NCI-H82 treated with DMSO at 0.1 percent for 48 hours (cell line): ENCODE results near the gene ASIC5.
A peak's percentile ranks its signal among the peaks of the same experiment; 100 is the strongest.
"Not testable (repeated sequence)": the region's sequence is repeated elsewhere in the genome, so short reads cannot be mapped to it uniquely, and the experiment has no call there.

ENCODE experiments used
- DNase-seq: peaks from one replicate; lab custom pipeline; 2025; ENCODE audit not compliant: unreplicated experiment; lab: John Stamatoyannopoulos, UW

The ASIC5 gene

DNA sequence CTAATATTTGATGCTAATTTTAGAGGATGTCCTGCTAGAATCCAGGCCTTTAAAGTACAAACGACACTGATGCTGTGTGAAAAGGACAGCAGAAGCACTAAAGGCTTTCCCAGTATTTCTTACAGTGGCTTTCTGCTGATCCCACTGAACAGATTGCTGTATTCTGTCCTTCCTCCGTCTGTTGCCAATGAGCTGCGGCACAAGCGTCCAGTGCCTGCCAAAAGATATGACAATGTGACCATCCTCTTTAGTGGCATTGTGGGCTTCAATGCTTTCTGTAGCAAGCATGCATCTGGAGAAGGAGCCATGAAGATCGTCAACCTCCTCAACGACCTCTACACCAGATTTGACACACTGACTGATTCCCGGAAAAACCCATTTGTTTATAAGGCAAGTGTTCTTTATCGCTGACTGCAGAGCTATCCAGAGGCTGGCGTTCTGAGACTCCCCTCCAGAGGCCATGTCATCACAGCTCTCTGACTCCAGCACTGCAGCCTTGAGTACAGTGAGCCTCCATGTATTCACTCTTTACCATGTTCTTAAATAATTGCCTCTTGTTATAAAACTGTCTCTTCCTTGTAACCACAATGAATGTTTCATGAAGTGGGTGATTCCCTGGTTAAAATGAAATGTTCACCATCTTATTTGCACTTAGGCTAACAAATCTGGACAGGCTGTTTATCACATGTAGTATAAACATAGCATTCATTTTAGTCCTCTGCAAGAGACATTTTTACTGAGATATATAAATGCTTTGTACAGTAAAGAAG lies 63.7 kb downstream of the ASIC5 start:
- no peak for DNase-seq

DNA sequence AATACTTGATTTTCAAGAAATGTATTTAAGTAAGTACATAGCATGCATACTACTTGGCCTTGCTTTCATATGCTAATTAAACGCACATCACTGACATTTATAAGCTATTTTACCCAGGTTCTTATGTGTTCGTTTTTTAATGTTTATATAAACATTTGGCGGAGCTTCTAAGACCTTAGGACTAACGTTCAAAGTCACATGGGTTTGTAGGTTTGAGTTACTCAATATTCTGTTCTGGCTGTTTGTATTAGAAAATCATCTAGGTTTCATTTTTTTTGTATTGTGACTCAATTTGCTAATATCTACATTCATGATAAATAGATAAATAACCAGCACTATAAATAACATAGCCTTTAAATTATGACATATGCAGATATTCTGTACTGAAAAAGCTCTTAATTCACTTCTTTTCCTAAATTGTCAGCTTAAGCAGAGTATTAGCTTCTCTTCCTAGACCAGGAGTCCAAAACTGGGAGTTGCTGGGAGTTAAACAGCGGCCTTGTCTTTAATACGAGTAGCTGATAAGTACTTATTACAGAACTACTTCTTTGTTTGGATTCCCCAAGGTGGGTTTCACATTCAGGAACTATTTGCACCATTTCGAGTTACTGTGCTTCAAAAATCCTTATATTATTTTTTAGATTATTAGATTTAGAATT lies 65.3 kb downstream of the ASIC5 start:
- DNase-seq, result no peak

- DNase-seq, result no peak
Measured at GRCh38 chr4:155799794-155800123, 66.3 kb downstream of the ASIC5 start.

DNA sequence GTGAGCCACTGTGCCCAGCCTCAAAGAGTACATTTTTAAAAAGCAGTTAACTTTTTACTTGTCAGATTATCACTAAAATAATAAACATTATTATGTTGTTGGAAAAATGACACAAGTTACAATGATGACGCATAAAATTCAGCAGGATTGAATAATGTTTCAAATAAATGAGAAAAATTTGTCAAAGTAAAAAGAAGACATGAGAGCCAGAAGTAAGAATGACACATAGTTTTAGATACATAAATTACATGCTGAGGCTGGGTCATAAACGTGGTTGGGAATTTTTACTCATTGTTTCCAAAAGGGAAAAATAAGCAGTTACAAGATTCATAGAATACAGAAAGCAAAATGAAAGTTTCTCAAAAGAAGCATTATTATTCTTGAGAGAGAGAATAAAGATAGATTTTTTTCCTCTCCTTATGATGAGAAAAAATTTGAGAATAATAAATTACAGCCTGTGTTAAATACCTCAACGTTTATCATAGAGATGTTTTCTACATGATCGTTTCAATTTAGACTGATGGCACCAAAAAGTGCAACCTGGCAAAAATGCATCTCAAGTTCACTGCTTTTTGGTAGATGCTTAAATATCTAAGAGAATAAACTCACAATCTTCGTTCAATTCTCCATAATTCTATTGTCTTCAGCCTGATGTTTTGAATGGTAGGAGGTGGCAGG lies 66.8 kb downstream of the ASIC5 start:
- DNase-seq, result no peak

GRCh38 chr4:155797581-155797980 lies 68.5 kb downstream of the ASIC5 start:
- not testable (repeated sequence) for DNase-seq

DNA sequence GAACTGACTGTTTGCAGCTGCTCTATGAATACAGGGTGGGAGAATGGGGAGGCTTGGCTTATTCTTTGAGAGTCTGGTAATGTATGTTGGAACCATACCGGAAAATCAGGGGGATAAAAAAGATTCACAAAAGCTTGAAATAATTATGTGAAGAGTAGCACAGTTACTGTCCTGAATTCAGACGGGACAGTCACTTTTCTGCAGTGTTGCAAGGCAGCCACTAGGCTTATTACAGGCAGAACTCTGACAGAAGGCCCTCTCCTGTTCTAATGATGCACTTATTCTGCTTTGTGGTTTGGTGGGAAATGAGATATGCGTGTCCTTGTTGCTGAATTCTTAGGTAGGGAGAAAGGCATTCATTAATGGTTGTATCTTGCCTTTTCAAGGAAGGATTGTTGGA lies 70.1 kb downstream of the ASIC5 start:
- no peak for DNase-seq

- DNase-seq, result no peak
Measured at GRCh38 chr4:155794589-155795236, 71.4 kb downstream of the ASIC5 start.

DNA sequence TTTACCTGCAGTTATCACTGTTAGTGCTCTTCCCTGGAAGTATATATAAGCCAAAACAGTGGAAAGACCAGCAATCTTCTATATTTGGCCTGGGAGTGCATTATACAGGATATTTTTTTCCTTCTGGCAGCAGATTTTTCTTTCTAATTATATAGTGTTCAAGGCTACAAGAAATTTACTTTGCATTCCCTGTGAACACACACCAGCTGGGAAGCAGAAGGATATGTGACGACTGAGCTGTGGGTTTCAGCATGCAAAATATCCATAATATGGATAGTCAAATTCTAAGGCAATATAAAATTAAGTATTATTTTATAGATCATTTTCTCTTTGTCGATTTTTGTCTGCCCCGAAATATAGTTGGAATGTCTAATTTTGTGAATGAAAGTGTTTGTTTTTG lies 76.1 kb downstream of the ASIC5 start:
- no peak for DNase-seq

DNA sequence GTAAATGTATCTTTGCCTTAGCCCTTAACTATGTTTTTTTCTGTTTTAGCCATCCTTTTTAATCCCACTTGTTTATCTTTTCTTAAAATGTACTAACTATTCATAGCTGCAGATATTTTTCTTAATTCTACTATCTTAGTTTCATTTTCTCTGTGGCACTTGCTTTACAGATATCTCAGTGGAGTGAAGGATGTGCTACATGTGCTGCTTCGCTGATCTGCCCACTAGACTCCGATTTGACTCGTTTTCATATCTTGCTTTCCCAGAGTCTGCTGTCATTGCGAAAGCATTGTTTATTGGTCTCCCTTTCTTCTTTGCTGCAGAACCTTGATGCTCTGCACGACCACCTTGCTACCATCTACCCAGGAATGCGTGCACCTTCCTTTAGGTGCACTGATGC lies 76.7 kb downstream of the ASIC5 start:
- DNase-seq, result no peak

- DNase-seq, result peak; percentile 35
Measured at GRCh38 chr4:155787113-155787710, 78.9 kb downstream of the ASIC5 start.

DNA sequence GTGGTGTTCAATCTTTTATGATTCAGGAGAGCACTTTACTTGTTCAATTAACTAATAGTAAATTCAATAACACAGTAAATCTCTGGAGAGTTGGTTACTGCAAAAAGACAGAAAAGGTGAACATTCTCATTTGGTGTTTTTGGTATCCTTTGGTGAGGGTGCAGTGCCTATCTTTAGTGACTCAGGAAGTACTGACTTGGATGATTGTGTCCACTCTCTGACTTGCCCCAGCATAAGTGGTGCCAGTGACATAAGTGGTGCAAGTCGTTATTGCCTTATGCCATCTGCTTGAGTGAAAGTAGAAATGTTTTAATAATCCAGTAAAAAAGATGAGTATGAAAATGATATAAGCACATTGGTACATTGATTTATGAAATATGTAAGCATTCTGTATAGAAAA lies 80.2 kb downstream of the ASIC5 start:
- DNase-seq, result no peak

GRCh38 chr4:155784637-155785036 lies 81.4 kb downstream of the ASIC5 start:
- DNase-seq, result no peak

DNA sequence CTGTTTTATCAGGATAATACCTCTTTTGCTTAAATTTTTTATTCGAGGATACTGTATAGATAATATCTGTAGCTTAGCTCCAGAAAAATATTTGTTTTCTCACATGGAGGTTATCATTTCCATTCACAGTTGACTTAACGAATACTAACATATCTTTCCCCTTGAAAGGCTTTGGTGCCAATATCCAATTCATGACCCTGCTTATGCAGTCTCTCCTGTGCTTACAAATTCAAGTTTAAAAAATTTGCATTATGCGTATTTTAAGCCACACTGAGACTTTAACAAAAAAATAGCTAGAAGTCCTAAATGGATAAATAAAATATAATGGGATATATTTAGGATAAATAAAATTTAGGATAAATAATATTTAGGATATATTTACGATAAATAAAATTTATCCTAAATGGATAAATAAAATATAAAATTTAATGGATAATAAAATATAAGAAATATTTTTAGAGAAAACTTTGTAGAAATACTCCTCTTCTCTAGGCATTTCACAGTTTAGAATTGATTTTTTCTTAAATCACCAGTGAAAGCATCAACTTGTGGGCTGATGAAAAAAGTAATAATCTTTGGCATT lies 84.7 kb downstream of the ASIC5 start:
- no peak for DNase-seq

DNA sequence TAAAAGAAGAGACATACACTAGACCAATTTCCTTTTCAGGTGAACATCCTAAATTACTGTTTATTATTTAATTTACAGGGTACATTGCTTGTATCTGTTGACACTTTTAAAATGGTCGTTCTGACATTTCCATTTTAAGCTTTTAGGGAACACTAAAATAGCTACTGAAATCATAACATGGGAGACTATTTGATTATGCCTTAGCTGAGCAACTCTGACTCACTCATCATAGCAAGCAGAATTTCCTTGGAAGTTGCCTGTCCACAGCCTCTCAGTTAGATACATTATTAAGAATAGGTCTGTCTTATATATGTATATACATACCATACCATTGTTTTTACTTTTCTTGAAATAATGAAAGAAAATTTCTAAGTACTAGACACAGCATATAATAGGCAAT lies 85.3 kb downstream of the ASIC5 start:
- DNase-seq, result no peak
